ENCODE measurements around the gene TMEM200C.

GRCh38 chr18:5892823-5893431 is 2.4 kb downstream of the TMEM200C start:
- TF ChIP-seq EZH2 (IDR thresholded peaks at IDR 0.05; ENCODE audit: borderline replicate concordance, insufficient read depth, low read depth, low read length, poor library complexity, severe bottlenecking) (no peak), CTCF (IDR thresholded peaks at IDR 0.05) (no peak)
